Stimulated activated effector memory CD8-positive, alpha-beta T cell treated with anti-CD3 and anti-CD28 coated beads, Interleukin-12 subunit alpha, Interleukin-12 subunit beta, amount 100 ng/mL, for 72 hours (primary cell): ENCODE measurements around the gene TRAPPC14.

Source experiments
- ATAC-seq: fragments of 150-1000 bp; cut with Tn5 transposase; 2 replicates; pipeline ENCODE4 v1.10.0; 2021
- DNase-seq, 2 donors: peaks; one replicate each; pipeline ENCODE4 v3.0.0; 2021 to 2022; ENCODE audit warnings: low spot score in 2 of 2
- H3K27ac Mint-ChIP-seq: one replicate; pipeline ENCODE4 v1.8.0; 2022; ENCODE audit warnings: mild to moderate bottlenecking, mixed read lengths
- H3K36me3 Mint-ChIP-seq: one replicate; pipeline ENCODE4 v1.8.0; 2022; ENCODE audit warnings: mild to moderate bottlenecking, mixed read lengths
- H3K4me1 Mint-ChIP-seq: one replicate; pipeline ENCODE4 v1.8.0; 2022; ENCODE audit warnings: mixed read lengths
- H3K4me3 Mint-ChIP-seq: one replicate; pipeline ENCODE4 v1.8.0; 2022; ENCODE audit warnings: mild to moderate bottlenecking, mixed read lengths
- H3K9me3 Mint-ChIP-seq: one replicate; pipeline ENCODE4 v1.8.0; 2022; ENCODE audit warnings: mixed read lengths

Gene TRAPPC14

GRCh38 chr7:100163871-100164270, 5.3 kb upstream of the TRAPPC14 start:
- no peak for DNase-seq
- Mint-ChIP-seq H3K4me1 (peaks cover 42% of the 10 kb centered on the region), H3K27ac (peak overlapping the region; percentile 43), H3K9me3 (no peaks in the 10 kb centered on the region), H3K36me3 (no peaks in the 10 kb centered on the region), H3K4me3 (no peak overlapping the region)
- ATAC-seq, result no peak

DNA sequence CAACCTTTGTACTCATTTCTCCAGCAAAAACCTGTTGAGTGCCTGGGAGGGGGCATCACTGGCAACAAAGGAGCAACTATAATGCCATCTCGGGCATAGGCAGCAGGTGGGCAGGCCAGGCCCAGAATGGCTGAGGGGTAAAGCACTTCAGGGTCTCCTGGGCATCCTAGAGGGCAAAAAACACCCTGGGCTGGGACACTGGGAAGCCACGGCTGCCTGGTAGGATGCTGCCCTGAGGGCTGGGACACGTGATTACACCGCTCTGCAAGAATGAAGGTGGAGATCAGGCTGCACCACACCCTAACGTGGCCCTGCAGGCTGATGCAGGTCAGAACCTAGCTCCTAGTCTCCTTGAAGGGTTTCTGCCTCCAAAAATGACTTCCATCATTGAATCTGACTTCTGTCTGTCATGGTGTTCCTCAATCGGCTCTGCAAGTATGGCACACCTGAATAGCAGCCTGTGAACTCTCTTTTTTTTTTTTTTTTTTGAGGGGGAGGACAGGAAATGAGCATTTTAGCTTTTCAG, 4.5 kb upstream of the TRAPPC14 start:
- peak overlapping the region; percentile 43 for H3K27ac Mint-ChIP-seq
- no peak overlapping the region for H3K4me3 Mint-ChIP-seq

DNA sequence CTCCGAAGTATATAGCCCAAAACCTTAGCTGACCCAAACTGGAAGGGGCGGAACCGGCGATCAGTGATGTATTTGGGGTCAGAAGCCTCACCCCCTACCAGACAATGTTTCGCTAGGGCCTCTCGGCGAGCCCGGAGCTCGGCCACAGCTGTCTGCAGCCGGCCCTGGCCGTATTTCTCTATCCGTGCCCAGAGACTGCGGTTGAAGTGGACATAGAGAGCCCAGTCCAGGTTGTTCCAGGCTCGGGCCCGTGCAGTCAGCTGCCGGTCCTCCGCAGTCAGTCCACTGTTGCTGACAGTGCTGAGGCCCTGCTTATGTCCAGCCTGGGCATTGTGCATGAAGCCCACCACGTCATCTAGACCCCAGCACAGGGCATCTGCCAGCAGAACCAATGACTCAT, 1.5 kb upstream of the TRAPPC14 start:
- Mint-ChIP-seq H3K9me3 (no peaks in the 10 kb centered on the region), H3K4me3 (peak overlapping the region; percentile 73), H3K4me1 (peaks cover 30% of the 10 kb centered on the region), H3K27ac (no peak overlapping the region), H3K36me3 (peaks cover 9% of the 10 kb centered on the region)
- no peak for DNase-seq
- ATAC-seq, result no peak

More for the DNA sequence above, 4.5 kb upstream of the TRAPPC14 start:
- no peak for DNase-seq
- Mint-ChIP-seq H3K36me3 (no peaks in the 10 kb centered on the region), H3K9me3 (no peaks in the 10 kb centered on the region), H3K4me1 (peaks cover 34% of the 10 kb centered on the region)
- no peak for ATAC-seq

- Mint-ChIP-seq H3K9me3 (no peaks in the 10 kb centered on the region), H3K4me1 (peaks cover 31% of the 10 kb centered on the region), H3K4me3 (peak overlapping the region; percentile 73), H3K36me3 (peaks cover 18% of the 10 kb centered on the region), H3K27ac (peak overlapping the region; percentile 78)
- ATAC-seq (no peak), DNase-seq (no peak)
Observed at GRCh38 chr7:100159099-100159623, 638 bp upstream of the TRAPPC14 start.

DNA sequence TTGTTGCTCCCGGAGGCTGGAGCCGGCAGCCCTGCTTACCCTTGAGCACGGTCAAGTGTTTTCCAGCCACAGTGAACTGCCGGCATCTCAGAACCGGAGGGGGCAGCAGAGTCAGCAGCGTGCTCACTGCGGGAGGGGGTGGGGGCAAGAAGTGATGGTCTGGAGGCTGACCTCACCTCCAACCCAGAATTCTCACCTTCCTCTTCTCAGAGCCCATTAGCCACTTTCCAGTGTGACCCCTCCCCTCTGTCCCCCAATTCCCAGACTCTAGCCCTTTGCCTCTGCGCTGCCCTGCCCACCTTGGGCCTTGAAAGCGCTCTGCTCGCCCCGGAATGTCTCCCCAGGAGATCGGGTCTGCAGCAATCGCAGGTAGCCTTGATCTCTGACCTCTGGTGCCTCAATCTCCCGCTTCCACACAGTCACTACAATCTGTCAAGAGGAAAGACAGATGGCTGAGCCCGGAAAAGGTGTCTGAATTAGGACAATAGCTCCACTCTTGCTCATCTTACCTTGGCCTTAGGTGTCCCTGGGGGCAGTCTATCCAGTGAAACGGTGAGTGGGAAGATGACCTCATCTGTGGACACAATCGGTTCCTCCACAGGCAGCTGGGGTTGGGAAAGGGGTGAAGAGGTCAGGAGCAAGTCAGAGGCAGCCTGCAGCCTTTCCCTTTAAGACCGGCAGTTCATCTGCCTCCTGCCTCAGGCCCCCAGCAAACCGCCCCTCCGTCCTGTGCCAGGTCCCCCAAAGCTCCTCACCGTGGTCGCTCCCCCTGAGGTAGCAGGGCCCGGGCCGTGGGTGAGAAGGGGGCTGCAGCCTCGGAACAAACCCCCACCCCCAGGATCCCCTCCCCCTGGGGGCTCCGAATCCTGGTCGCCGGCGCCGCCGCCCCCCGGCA, 942 bp downstream of the TRAPPC14 start:
- Mint-ChIP-seq H3K27ac (peak overlapping the region; percentile 87), H3K9me3 (no peaks in the 10 kb centered on the region), H3K4me1 (peaks cover 35% of the 10 kb centered on the region), H3K4me3 (peak overlapping the region; percentile 73), H3K36me3 (peaks cover 34% of the 10 kb centered on the region)
- ATAC-seq, result no peak
- DNase-seq, result no peak

DNA sequence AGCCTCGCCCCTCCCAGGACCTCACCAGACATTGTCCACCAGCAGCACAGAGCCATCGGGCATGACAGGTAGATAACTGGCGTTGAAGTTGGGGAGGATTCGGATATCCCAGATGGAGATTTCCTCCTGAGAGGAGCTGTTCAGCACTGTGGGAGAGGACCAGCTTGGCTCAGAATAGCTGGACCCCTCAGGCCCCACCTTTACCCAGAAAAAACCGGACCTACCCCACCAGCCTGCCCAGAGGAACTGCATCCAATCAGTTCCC, 1.5 kb downstream of the TRAPPC14 start:
- DNase-seq (no peak), ATAC-seq (no peak)
- peak overlapping the region; percentile 73 for H3K4me3 Mint-ChIP-seq
- H3K9me3 Mint-ChIP-seq, result no peaks in the 10 kb centered on the region
- H3K36me3 Mint-ChIP-seq, result peaks cover 40% of the 10 kb centered on the region
- peak overlapping the region; percentile 87 for H3K27ac Mint-ChIP-seq
- H3K4me1 Mint-ChIP-seq, result peaks cover 40% of the 10 kb centered on the region

GRCh38 chr7:100156331-100157068, 2.0 kb downstream of the TRAPPC14 start:
- no peaks in the 10 kb centered on the region for H3K9me3 Mint-ChIP-seq
- DNase-seq, result no peak
- peaks cover 45% of the 10 kb centered on the region for H3K36me3 Mint-ChIP-seq
- ATAC-seq, result peak; percentile 25
- H3K27ac Mint-ChIP-seq, result peak overlapping the region; percentile 87
- H3K4me3 Mint-ChIP-seq, result peak overlapping the region; percentile 73
- H3K4me1 Mint-ChIP-seq, result peaks cover 42% of the 10 kb centered on the region

GRCh38 chr7:100155553-100156317, 2.8 kb downstream of the TRAPPC14 start:
- H3K9me3 Mint-ChIP-seq, result no peaks in the 10 kb centered on the region
- H3K27ac Mint-ChIP-seq, result peak overlapping the region; percentile 87
- ATAC-seq (no peak), DNase-seq (no peak)
- peaks cover 47% of the 10 kb centered on the region for H3K36me3 Mint-ChIP-seq
- H3K4me3 Mint-ChIP-seq, result no peak overlapping the region
- H3K4me1 Mint-ChIP-seq, result peaks cover 42% of the 10 kb centered on the region

DNA sequence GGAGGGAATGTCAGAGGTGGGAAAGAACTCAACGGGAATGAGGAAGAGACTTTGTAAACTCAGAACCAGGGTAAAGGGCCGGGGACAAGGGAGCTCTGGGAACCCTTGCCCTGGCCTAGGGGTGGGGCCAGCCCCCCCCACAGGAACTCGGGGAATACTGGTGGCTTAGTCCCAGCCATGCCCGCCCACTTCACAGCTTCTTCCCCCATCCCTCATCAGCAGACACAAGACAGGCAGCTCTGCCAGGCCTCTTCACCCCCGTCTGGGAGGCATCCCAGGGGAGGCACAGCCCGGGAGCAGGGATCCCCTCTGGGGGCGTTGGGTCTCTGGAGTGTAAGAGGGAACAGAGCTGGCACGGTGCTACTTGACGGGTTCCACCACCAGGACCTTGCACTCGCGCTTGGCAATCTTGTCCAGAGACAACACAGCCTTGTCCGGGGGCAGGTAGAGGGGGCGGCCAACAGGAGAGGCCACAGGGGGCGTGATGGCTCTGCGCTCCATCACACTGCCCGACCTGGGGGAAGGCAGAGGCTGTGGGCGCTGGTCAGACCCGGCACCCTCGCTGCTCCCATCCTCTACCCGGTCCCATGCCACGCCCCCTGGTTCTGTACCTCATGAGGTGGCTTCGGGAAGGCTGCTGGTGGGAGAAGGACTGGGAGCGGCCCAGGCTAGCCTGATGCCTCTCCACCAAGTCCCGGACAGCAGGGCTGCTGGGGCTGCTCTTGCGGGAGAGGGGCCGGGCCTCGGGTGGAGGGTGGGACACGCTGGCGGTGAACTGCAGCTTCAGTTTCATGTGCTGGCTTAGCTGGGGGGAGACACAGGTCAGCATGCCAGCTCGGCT, 3.7 kb downstream of the TRAPPC14 start:
- H3K4me3 Mint-ChIP-seq, result no peak overlapping the region
- ATAC-seq (no peak), DNase-seq (no peak)
- H3K27ac Mint-ChIP-seq, result no peak overlapping the region
- peaks cover 55% of the 10 kb centered on the region for H3K36me3 Mint-ChIP-seq
- H3K4me1 Mint-ChIP-seq, result peaks cover 50% of the 10 kb centered on the region
- no peaks in the 10 kb centered on the region for H3K9me3 Mint-ChIP-seq

- ATAC-seq (no peak), DNase-seq (no peak)
- Mint-ChIP-seq H3K4me1 (peaks cover 52% of the 10 kb centered on the region), H3K9me3 (no peaks in the 10 kb centered on the region), H3K36me3 (peaks cover 60% of the 10 kb centered on the region), H3K4me3 (no peak overlapping the region), H3K27ac (no peak overlapping the region)
Observed at GRCh38 chr7:100153708-100154535, 4.6 kb downstream of the TRAPPC14 start.

- no peak for ATAC-seq
- H3K4me1 Mint-ChIP-seq, result peaks cover 60% of the 10 kb centered on the region
- no peaks in the 10 kb centered on the region for H3K9me3 Mint-ChIP-seq
- H3K36me3 Mint-ChIP-seq, result peaks cover 68% of the 10 kb centered on the region
- no peak overlapping the region for H3K4me3 Mint-ChIP-seq
- peak overlapping the region; percentile 26 for H3K27ac Mint-ChIP-seq
- no peak for DNase-seq
Observed at GRCh38 chr7:100152937-100153666, 5.4 kb downstream of the TRAPPC14 start.

DNA sequence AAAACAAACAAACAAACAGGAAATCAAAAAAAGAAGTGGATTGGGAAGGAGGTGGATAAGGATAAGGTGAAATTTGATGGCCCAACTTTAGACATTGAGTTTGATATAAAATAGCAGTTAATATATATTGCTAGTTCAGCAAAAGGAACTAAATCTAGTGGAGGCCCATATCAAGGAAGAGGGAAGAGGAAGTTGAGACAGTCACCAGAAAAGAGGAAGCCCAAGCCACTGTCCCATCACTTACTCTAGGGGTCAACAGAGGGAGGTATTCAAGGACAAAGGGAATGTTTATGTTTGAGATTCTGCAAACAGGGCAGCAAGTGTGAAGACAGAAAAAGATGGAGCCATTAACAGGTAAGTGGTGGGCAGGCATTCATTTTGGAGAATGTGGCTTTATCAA, 6.1 kb downstream of the TRAPPC14 start:
- Mint-ChIP-seq H3K36me3 (peaks cover 68% of the 10 kb centered on the region), H3K27ac (peak overlapping the region; percentile 26), H3K4me3 (no peak overlapping the region), H3K9me3 (no peaks in the 10 kb centered on the region), H3K4me1 (peaks cover 57% of the 10 kb centered on the region)
- no peak for DNase-seq
- ATAC-seq, result no peak
